HepG2 (cell line): Measurements from ENCODE around the gene PSME3IP1. TPM values are rescaled to one million over a fixed set of nuclear protein-coding genes. Genes with fewer than 3 reads are reported as not detected.

Source experiments
- FIP1L1 ChIP-seq: fragments of 200-400 bp; formaldehyde crosslinking; IDR thresholded peaks from 2 replicates; pipeline ENCODE4 v1.6.1; 2018; ENCODE audit warnings: low read depth, mild to moderate bottlenecking, low read length, moderate library complexity, borderline replicate concordance; ENCODE audit not compliant: insufficient read depth
- GLI4 ChIP-seq: sonication (generic); formaldehyde crosslinking; IDR thresholded peaks from 2 replicates; pipeline ENCODE4 v1.5.1; 2020; ENCODE audit warnings: missing genetic modification reagents, mild to moderate bottlenecking, moderate library complexity, borderline replicate concordance
- ISX ChIP-seq: sonication (generic); formaldehyde crosslinking; conservative IDR thresholded peaks from 2 replicates; pipeline ENCODE4 v1.5.0; 2020; ENCODE audit warnings: missing genetic modification reagents
- KDM5A ChIP-seq: fragments of 200-600 bp; sonication (generic); IDR thresholded peaks from 2 replicates; pipeline ENCODE4 v1.7.0; 2018; ENCODE audit warnings: antibody characterized with exemption, mild to moderate bottlenecking, low read length, borderline replicate concordance
- MEIS2 ChIP-seq: sonication (generic); formaldehyde crosslinking; IDR thresholded peaks from 2 replicates; pipeline ENCODE4 v1.9.0; 2021; ENCODE audit warnings: mild to moderate bottlenecking, missing genetic modification reagents
- NFRKB ChIP-seq: fragments of 450-650 bp; IDR thresholded peaks from 2 replicates; pipeline ENCODE4 v1.6.1; 2017
- PHF21A ChIP-seq: sonication (generic); formaldehyde crosslinking; IDR thresholded peaks from 2 replicates; pipeline ENCODE4 v1.5.0; 2020; ENCODE audit warnings: mild to moderate bottlenecking, missing genetic modification reagents
- RFXANK ChIP-seq: IDR thresholded peaks from 2 replicates; pipeline ENCODE4 v1.6.1; 2016
- TOPORS ChIP-seq: sonication (generic); formaldehyde crosslinking; IDR thresholded peaks from 2 replicates; pipeline ENCODE4 v1.8.0; 2023; ENCODE audit warnings: mild to moderate bottlenecking, missing genetic modification reagents
- ZBTB1 ChIP-seq: sonication (generic); formaldehyde crosslinking; IDR thresholded peaks from 2 replicates; pipeline ENCODE4 v1.4.0; 2020; ENCODE audit warnings: missing genetic modification reagents, borderline replicate concordance
- ZBTB38 ChIP-seq: sonication (generic); formaldehyde crosslinking; IDR thresholded peaks from 2 replicates; pipeline ENCODE4 v1.5.1; 2020; ENCODE audit warnings: mild to moderate bottlenecking, missing genetic modification reagents
- ZFP62 ChIP-seq: sonication (generic); formaldehyde crosslinking; IDR thresholded peaks from 2 replicates; pipeline ENCODE4 v1.4.0; 2020; ENCODE audit warnings: missing genetic modification reagents
- ZFP82 ChIP-seq: sonication (generic); formaldehyde crosslinking; IDR thresholded peaks from 2 replicates; pipeline ENCODE4 v1.5.1; 2020; ENCODE audit warnings: mild to moderate bottlenecking, missing genetic modification reagents, borderline replicate concordance
- ZNF230 ChIP-seq: sonication (generic); formaldehyde crosslinking; IDR thresholded peaks from 2 replicates; pipeline ENCODE4 v1.4.0; 2020; ENCODE audit warnings: mild to moderate bottlenecking, missing genetic modification reagents
- polyA plus RNA-seq, 8 experiments: library from polyadenylated mRNA; depleted of rRNA in 3 of 8; stranded (reverse) in 7 of 8; unstranded in 1 of 8; fragments of >200 nt; fragmentation: Illumina TruSeq in 4 of 8; extraction: Trizol in 4 of 8; gene quantifications; 2 replicates each; pipeline versions ENCODE4 v1.2.1 to v1.2.3, GENCODE V29; 2011 to 2016; ENCODE audit warnings: low read depth in 4 of 8, missing spikeins in 1 of 8, mixed read lengths in 1 of 8; ENCODE audit not compliant: insufficient read depth in 1 of 8
- total RNA-seq, 5 experiments: library from RNA; depleted of rRNA; stranded (reverse); fragments of >200 nt; fragmentation: Illumina TruSeq; extraction: Trizol; gene quantifications; 2 replicates each; pipeline ENCODE4 v1.2.3, GENCODE V29; 2016; ENCODE audit warnings: low read depth in 1 of 5
- TF ChIP-seq, protein P1 (sequence below): IDR thresholded peaks from 2 replicates; pipeline ENCODE4 v1.6.1; 2012; ENCODE audit warnings: low read depth, low read length, improper control_type of control experiment
- TF ChIP-seq, protein P2 (sequence below): sonication (generic); formaldehyde crosslinking; IDR thresholded peaks from 2 replicates; pipeline ENCODE4 v1.4.0; 2020; ENCODE audit warnings: missing genetic modification reagents, mild to moderate bottlenecking, borderline replicate concordance
- TF ChIP-seq, protein P3 (sequence below): sonication (generic); formaldehyde crosslinking; IDR thresholded peaks from 2 replicates; pipeline ENCODE4 v1.8.0; 2022; ENCODE audit warnings: missing genetic modification reagents, low read depth, mild to moderate bottlenecking, borderline replicate concordance
- TF ChIP-seq, protein P4 (sequence below): sonication (generic); formaldehyde crosslinking; IDR thresholded peaks from 2 replicates; pipeline ENCODE4 v1.4.0; 2020; ENCODE audit warnings: missing genetic modification reagents
- TF ChIP-seq, protein P5 (sequence below): sonication (generic); formaldehyde crosslinking; IDR thresholded peaks from 2 replicates; pipeline ENCODE4 v1.4.0; 2020; ENCODE audit warnings: missing genetic modification reagents

Gene PSME3IP1
- total and polyA plus RNA-seq, 2 of the 13 experiments (the other 11 are each of a cell fraction or from before 2014, with no cell fraction given) = 90.8 to 99.8 TPM

DNA sequence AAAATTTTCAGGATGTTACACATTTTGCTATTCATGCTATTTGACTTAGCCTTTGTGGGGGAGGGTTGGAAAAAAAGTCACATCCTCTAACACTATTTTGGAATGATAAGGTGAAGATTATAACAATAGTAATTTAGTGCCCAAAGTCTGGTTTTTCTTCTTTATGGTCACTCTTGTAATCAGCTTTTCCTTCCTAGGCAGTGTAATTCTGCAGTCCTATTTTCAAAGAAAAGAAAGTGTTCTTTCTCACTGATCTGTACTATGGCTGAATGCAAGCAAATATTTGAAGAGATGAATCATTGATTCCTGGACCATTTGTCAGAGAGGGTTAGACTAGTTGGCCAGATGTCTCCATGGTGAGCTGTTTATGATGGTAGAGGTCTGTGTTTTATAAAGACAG lies 8.7 kb upstream of the PSME3IP1 start (continued):
- TF ChIP-seq FIP1L1 (no peak), ISX (no peak), GLI4 (CRISPR knock-in tag) (no peak), RFXANK (CRISPR knock-in tag) (0 out of 2 replicates have a peak, but pooled peaks have one; percentile 67), ZFP82 (CRISPR knock-in tag) (no peak), KDM5A (no peak), ZBTB38 (no peak), NFRKB (no peak), MEIS2 (CRISPR knock-in tag) (no peak), TOPORS (CRISPR knock-in tag) (no peak), PHF21A (CRISPR knock-in tag) (0 out of 2 replicates have a peak, but pooled peaks have one; percentile 39), ZNF230 (no peak), ZFP62 (no peak), ZBTB1 (CRISPR knock-in tag) (no peak)
- TF ChIP-seq, protein P1, sequence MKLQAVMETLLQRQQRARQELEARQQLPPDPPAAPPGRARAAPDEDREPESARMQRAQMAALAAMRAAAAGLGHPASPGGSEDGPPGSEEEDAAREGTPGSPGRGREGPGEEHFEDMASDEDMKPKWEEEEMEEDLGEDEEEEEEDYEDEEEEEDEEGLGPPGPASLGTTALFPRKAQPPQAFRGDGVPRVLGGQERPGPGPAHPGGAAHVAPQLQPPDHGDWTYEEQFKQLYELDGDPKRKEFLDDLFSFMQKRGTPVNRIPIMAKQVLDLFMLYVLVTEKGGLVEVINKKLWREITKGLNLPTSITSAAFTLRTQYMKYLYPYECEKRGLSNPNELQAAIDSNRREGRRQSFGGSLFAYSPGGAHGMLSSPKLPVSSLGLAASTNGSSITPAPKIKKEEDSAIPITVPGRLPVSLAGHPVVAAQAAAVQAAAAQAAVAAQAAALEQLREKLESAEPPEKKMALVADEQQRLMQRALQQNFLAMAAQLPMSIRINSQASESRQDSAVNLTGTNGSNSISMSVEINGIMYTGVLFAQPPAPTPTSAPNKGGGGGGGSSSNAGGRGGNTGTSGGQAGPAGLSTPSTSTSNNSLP = peak; percentile 83
- TF ChIP-seq, protein P2, sequence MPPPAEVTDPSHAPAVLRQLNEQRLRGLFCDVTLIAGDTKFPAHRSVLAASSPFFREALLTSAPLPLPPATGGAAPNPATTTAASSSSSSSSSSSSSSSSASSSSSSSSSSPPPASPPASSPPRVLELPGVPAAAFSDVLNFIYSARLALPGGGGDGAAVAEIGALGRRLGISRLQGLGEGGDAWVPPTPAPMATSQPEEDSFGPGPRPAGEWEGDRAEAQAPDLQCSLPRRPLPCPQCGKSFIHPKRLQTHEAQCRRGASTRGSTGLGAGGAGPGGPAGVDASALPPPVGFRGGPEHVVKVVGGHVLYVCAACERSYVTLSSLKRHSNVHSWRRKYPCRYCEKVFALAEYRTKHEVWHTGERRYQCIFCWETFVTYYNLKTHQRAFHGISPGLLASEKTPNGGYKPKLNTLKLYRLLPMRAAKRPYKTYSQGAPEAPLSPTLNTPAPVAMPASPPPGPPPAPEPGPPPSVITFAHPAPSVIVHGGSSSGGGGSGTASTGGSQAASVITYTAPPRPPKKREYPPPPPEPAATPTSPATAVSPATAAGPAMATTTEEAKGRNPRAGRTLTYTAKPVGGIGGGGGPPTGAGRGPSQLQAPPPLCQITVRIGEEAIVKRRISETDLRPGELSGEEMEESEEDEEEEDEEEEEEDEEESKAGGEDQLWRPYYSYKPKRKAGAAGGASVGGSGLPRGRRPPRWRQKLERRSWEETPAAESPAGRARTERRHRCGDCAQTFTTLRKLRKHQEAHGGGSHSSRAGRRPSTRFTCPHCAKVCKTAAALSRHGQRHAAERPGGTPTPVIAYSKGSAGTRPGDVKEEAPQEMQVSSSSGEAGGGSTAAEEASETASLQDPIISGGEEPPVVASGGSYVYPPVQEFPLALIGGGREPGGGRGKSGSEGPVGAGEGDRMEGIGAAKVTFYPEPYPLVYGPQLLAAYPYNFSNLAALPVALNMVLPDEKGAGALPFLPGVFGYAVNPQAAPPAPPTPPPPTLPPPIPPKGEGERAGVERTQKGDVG (CRISPR knock-in tag) = no peak
- TF ChIP-seq, protein P3, sequence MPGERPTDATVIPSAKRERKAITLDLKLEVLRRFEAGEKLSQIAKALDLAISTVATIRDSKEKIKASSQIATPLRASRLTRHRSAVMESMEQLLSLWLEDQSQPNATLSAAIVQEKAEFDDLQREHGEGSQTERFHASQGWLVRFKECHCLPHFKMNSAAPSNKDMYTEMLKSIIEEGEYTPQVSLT (CRISPR knock-in tag) = no peak
- TF ChIP-seq, protein P4, sequence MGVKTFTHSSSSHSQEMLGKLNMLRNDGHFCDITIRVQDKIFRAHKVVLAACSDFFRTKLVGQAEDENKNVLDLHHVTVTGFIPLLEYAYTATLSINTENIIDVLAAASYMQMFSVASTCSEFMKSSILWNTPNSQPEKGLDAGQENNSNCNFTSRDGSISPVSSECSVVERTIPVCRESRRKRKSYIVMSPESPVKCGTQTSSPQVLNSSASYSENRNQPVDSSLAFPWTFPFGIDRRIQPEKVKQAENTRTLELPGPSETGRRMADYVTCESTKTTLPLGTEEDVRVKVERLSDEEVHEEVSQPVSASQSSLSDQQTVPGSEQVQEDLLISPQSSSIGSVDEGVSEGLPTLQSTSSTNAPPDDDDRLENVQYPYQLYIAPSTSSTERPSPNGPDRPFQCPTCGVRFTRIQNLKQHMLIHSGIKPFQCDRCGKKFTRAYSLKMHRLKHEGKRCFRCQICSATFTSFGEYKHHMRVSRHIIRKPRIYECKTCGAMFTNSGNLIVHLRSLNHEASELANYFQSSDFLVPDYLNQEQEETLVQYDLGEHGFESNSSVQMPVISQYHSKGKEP (CRISPR knock-in tag) = no peak
- TF ChIP-seq, protein P5, sequence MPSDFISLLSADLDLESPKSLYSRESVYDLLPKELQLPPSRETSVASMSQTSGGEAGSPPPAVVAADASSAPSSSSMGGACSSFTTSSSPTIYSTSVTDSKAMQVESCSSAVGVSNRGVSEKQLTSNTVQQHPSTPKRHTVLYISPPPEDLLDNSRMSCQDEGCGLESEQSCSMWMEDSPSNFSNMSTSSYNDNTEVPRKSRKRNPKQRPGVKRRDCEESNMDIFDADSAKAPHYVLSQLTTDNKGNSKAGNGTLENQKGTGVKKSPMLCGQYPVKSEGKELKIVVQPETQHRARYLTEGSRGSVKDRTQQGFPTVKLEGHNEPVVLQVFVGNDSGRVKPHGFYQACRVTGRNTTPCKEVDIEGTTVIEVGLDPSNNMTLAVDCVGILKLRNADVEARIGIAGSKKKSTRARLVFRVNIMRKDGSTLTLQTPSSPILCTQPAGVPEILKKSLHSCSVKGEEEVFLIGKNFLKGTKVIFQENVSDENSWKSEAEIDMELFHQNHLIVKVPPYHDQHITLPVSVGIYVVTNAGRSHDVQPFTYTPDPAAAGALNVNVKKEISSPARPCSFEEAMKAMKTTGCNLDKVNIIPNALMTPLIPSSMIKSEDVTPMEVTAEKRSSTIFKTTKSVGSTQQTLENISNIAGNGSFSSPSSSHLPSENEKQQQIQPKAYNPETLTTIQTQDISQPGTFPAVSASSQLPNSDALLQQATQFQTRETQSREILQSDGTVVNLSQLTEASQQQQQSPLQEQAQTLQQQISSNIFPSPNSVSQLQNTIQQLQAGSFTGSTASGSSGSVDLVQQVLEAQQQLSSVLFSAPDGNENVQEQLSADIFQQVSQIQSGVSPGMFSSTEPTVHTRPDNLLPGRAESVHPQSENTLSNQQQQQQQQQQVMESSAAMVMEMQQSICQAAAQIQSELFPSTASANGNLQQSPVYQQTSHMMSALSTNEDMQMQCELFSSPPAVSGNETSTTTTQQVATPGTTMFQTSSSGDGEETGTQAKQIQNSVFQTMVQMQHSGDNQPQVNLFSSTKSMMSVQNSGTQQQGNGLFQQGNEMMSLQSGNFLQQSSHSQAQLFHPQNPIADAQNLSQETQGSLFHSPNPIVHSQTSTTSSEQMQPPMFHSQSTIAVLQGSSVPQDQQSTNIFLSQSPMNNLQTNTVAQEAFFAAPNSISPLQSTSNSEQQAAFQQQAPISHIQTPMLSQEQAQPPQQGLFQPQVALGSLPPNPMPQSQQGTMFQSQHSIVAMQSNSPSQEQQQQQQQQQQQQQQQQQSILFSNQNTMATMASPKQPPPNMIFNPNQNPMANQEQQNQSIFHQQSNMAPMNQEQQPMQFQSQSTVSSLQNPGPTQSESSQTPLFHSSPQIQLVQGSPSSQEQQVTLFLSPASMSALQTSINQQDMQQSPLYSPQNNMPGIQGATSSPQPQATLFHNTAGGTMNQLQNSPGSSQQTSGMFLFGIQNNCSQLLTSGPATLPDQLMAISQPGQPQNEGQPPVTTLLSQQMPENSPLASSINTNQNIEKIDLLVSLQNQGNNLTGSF (CRISPR knock-in tag) = no peak
